GM23338 (cell line): Measurements from ENCODE around the gene FASTKD1. TPM values are rescaled to one million over a fixed set of nuclear protein-coding genes. Genes with fewer than 3 reads are reported as not detected.

Experiments used
- ATAC-seq: fragments of 200-7000 bp; cut with Tn5 transposase; 3 replicates; pipeline ENCODE4 v1.9.1; 2020
- DNase-seq: peaks from one replicate; pipeline ENCODE4 v3.0.0-alpha.2; 2015; ENCODE audit warnings: low spot score
- H2AFZ ChIP-seq: fragments of 200-600 bp; sonication (generic); 2 replicates; pipeline ENCODE4 v1.8.0; 2016; ENCODE audit warnings: antibody characterized with exemption, mild to moderate bottlenecking, moderate library complexity
- H3F3A ChIP-seq: fragments of 200-600 bp; sonication (generic); replicated peaks from 2 replicates; pipeline ENCODE4 v1.8.0; 2017; ENCODE audit warnings: antibody characterized with exemption, mixed run types, low read depth
- H3K27ac ChIP-seq: fragments of 200-600 bp; sonication (generic); 2 replicates; pipeline ENCODE4 v1.6.1; 2016; ENCODE audit warnings: low read depth
- H3K27me3 ChIP-seq: fragments of 200-600 bp; sonication (generic); 2 replicates; pipeline ENCODE4 v1.8.0; 2016; ENCODE audit warnings: mild to moderate bottlenecking, mixed run types, moderate library complexity; ENCODE audit not compliant: insufficient read depth
- H3K36me3 ChIP-seq: fragments of 200-600 bp; sonication (generic); 2 replicates; pipeline ENCODE4 v1.8.0; 2016; ENCODE audit warnings: mild to moderate bottlenecking; ENCODE audit not compliant: insufficient read depth
- H3K4me1 ChIP-seq: fragments of 200-600 bp; sonication (generic); 2 replicates; pipeline ENCODE4 v1.8.0; 2016; ENCODE audit warnings: mild to moderate bottlenecking, moderate library complexity; ENCODE audit not compliant: insufficient read depth
- H3K4me2 ChIP-seq: fragments of 200-600 bp; sonication (generic); 2 replicates; pipeline ENCODE4 v1.7.1; 2017; ENCODE audit warnings: mixed run types
- H3K4me3 ChIP-seq: fragments of 200-600 bp; sonication (generic); 2 replicates; pipeline ENCODE4 v1.6.1; 2016; ENCODE audit warnings: mixed run types
- H3K79me2 ChIP-seq: fragments of 200-600 bp; sonication (generic); replicated peaks from 2 replicates; pipeline ENCODE4 v1.8.0; 2017; ENCODE audit warnings: mild to moderate bottlenecking; ENCODE audit not compliant: insufficient read depth
- H3K9me2 ChIP-seq: fragments of 200-600 bp; sonication (generic); 2 replicates; pipeline ENCODE4 v1.8.0; 2017; ENCODE audit not compliant: insufficient read depth
- H4K20me1 ChIP-seq: fragments of 200-600 bp; sonication (generic); replicated peaks from 2 replicates; pipeline ENCODE4 v1.8.0; 2017; ENCODE audit warnings: mild to moderate bottlenecking; ENCODE audit not compliant: insufficient read depth
- H3K27ac Mint-ChIP-seq: 2 replicates; pipeline ENCODE4 v1.8.0; 2020; ENCODE audit warnings: inconsistent platforms, mild to moderate bottlenecking, moderate library complexity, mixed read lengths
- H3K27me3 Mint-ChIP-seq: 3 replicates; pipeline ENCODE4 v1.8.0; 2022; ENCODE audit warnings: low read depth, mild to moderate bottlenecking, moderate library complexity, mixed read lengths, inconsistent platforms; ENCODE audit not compliant: insufficient read depth, poor library complexity
- H3K36me3 Mint-ChIP-seq: 3 replicates; pipeline ENCODE4 v1.8.0; 2021; ENCODE audit warnings: low read depth, mild to moderate bottlenecking, inconsistent platforms, moderate library complexity, mixed read lengths
- H3K4me1 Mint-ChIP-seq: 3 replicates; pipeline ENCODE4 v1.8.0; 2020; ENCODE audit warnings: mild to moderate bottlenecking, inconsistent platforms, mixed read lengths
- H3K4me3 Mint-ChIP-seq: 3 replicates; pipeline ENCODE4 v1.8.0; 2021; ENCODE audit warnings: moderate library complexity, mild to moderate bottlenecking, inconsistent platforms, mixed read lengths
- H3K9me3 Mint-ChIP-seq: 3 replicates; pipeline ENCODE4 v1.8.0; 2020; ENCODE audit warnings: moderate library complexity, mild to moderate bottlenecking, inconsistent platforms, mixed read lengths
- CREB1 ChIP-seq: fragments of 250-450 bp; sonication (Bioruptor Pico); IDR thresholded peaks from 2 replicates; pipeline ENCODE4 v1.5.0; 2020; ENCODE audit warnings: low read depth, mild to moderate bottlenecking, moderate library complexity
- CTCF ChIP-seq, 2 experiments: fragments of 200-600 bp in 1 of 2; sonication (generic) in 1 of 2; conservative IDR thresholded peaks; 2 replicates each; pipeline versions ENCODE4 v1.5.1 to v1.6.1; 2016 to 2017; ENCODE audit warnings: antibody characterized with exemption in 2 of 2, low read depth in 2 of 2, mild to moderate bottlenecking in 2 of 2, moderate library complexity in 1 of 2
- ETS1 ChIP-seq: IDR thresholded peaks from 2 replicates; pipeline ENCODE4 v1.6.1; 2016; ENCODE audit warnings: antibody characterized with exemption
- EZH2 ChIP-seq: fragments of 200-600 bp; sonication (generic); IDR thresholded peaks from one replicate; pipeline ENCODE4 v1.8.0; 2017; ENCODE audit warnings: antibody characterized with exemption, mild to moderate bottlenecking, low read depth; ENCODE audit not compliant: unreplicated experiment
- JUNB ChIP-seq: IDR thresholded peaks from one replicate; pipeline ENCODE4 v1.6.1; 2016; ENCODE audit warnings: antibody characterized with exemption; ENCODE audit not compliant: unreplicated experiment
- NANOG ChIP-seq: IDR thresholded peaks from 2 replicates; pipeline ENCODE4 v1.6.1; 2016; ENCODE audit warnings: antibody characterized with exemption, borderline replicate concordance
- POLR2AphosphoS5 ChIP-seq: IDR thresholded peaks from 2 replicates; pipeline ENCODE4 v1.6.1; 2016; ENCODE audit warnings: antibody characterized with exemption, low read depth
- REST ChIP-seq: IDR thresholded peaks from one replicate; pipeline ENCODE4 v1.6.1; 2018; ENCODE audit warnings: antibody characterized with exemption; ENCODE audit not compliant: unreplicated experiment
- STAT1 ChIP-seq: IDR thresholded peaks from one replicate; pipeline ENCODE4 v1.6.1; 2016; ENCODE audit warnings: antibody characterized with exemption; ENCODE audit not compliant: unreplicated experiment
- ZNF114 ChIP-seq: fragments of 250-450 bp; sonication (Bioruptor Pico); IDR thresholded peaks from 2 replicates; pipeline ENCODE4 v1.5.0; 2020; ENCODE audit warnings: mild to moderate bottlenecking, moderate library complexity
- ZNF331 ChIP-seq: fragments of 250-450 bp; sonication (Bioruptor Pico); IDR thresholded peaks from 2 replicates; pipeline ENCODE4 v1.5.0; 2020; ENCODE audit warnings: low read depth, mild to moderate bottlenecking, moderate library complexity
- ZNF462 ChIP-seq: fragments of 250-450 bp; sonication (Bioruptor Pico); IDR thresholded peaks from 2 replicates; pipeline ENCODE4 v1.5.0; 2020; ENCODE audit warnings: mild to moderate bottlenecking, moderate library complexity
- polyA plus RNA-seq: library from polyadenylated mRNA; unstranded; fragments of >200 nt; fragmentation: Nextera tagmentation; extraction: Ambion mirVana; gene quantifications from 2 replicates; pipeline ENCODE4 v1.2.1, GENCODE V29; 2016
- total RNA-seq: library from RNA; depleted of rRNA; stranded (reverse); fragments of >200 nt; shearing (Covaris generic); gene quantifications from 2 replicates; pipeline ENCODE4 v1.2.3, GENCODE V29; 2014

Gene FASTKD1
- total and polyA plus RNA-seq, 2 experiments from 2014 or later: 49.0 to 53.3 TPM

GRCh38 chr2:169490834-169491233, 82.8 kb downstream of the FASTKD1 start (continued):
- TF ChIP-seq ZNF462 (CRISPR knock-in tag): no peak
- no peak for TF ChIP-seq ETS1
- no peak for TF ChIP-seq NANOG

- Mint-ChIP-seq H3K9me3 (peaks cover 4% of the 10 kb centered on the region; the same call in 1 of the 3 replicates), H3K36me3 (peaks cover 3% of the 10 kb centered on the region; the same call in 2 of the 3 replicates), H3K27me3 (peaks cover 5% of the 10 kb centered on the region), H3K4me1 (no peaks in the 10 kb centered on the region), H3K27ac (no peak overlapping the region), H3K4me3 (no peak overlapping the region)
- H3K4me1 ChIP-seq: no peaks in the 10 kb centered on the region
- no peak overlapping the region for H3K27ac ChIP-seq
- no peak overlapping the region for H2AFZ ChIP-seq
- no peak overlapping the region for H3K4me2 ChIP-seq
- DNase-seq (no peak), ATAC-seq (no peak)
- H3K4me3 ChIP-seq: no peak overlapping the region
- no peaks in the 10 kb centered on the region for H3K79me2 ChIP-seq
- H3K9me2 ChIP-seq: no peaks in the 10 kb centered on the region
- no peaks in the 10 kb centered on the region for H4K20me1 ChIP-seq
- H3F3A ChIP-seq: no peaks in the 10 kb centered on the region
- no peaks in the 10 kb centered on the region for H3K36me3 ChIP-seq
- H3K27me3 ChIP-seq: peaks cover 19% of the 10 kb centered on the region
- TF ChIP-seq REST (no peak), ZNF331 (CRISPR knock-in tag) (no peak), ZNF114 (CRISPR knock-in tag) (no peak), JUNB (no peak), POLR2AphosphoS5 (no peak), STAT1 (no peak), CTCF (conservative IDR thresholded peaks at IDR 0.05; ENCODE audit: low read depth in 2 of 2) (no peak), CREB1 (CRISPR knock-in tag) (no peak), ETS1 (no peak), EZH2 (no peak), NANOG (no peak)
These were observed 87.2 kb downstream of the FASTKD1 start for GRCh38 chr2:169486487-169486886.
